A673 (cell line): ENCODE results near the gene CABLES1.

Source experiments
- CTCF ChIP-seq: fragments of 300-800, 200-600 bp; sonication (generic); conservative IDR thresholded peaks from 2 replicates; pipeline ENCODE4 v1.5.1; 2017; ENCODE audit warnings: low read depth, mild to moderate bottlenecking, antibody characterized with exemption, low read length, moderate library complexity, mixed read lengths
- EZH2 ChIP-seq: fragments of 200-600 bp; sonication (generic); IDR thresholded peaks from 2 replicates; pipeline ENCODE4 v1.6.1; 2017; ENCODE audit warnings: borderline replicate concordance, low read depth, mild to moderate bottlenecking, mixed read lengths, antibody characterized with exemption, low read length; ENCODE audit not compliant: poor library complexity, severe bottlenecking

GRCh38 chr18:23281626-23282436, 146.5 kb downstream of the CABLES1 start:
- TF ChIP-seq CTCF (no peak), EZH2 (no peak)
